Gastrocnemius medialis (tissue), 4 donors: ENCODE data around the gene TFDP1.

Experiments used
- POLR2A ChIP-seq, 2 donors: fragments of 450-650 bp; IDR thresholded peaks; one replicate each; pipeline ENCODE4 v1.6.1; 2017; ENCODE audit warnings: antibody characterized with exemption in 2 of 2, mild to moderate bottlenecking in 2 of 2, moderate library complexity in 2 of 2
- TF ChIP-seq, protein P1 (sequence below), 5 experiments: fragments of 450-650 bp in 3 of 5; fragments of 200-600 bp in 2 of 5; sonication (generic) in 2 of 5; IDR thresholded peaks in 4 of 5; conservative IDR thresholded peaks in 1 of 5; 1 replicate in 4 of 5; 2 replicates in 1 of 5; pipeline ENCODE4 v1.5.1; 2016 to 2019; ENCODE audit warnings: antibody characterized with exemption in 5 of 5, mild to moderate bottlenecking in 3 of 5, moderate library complexity in 3 of 5

DNA sequence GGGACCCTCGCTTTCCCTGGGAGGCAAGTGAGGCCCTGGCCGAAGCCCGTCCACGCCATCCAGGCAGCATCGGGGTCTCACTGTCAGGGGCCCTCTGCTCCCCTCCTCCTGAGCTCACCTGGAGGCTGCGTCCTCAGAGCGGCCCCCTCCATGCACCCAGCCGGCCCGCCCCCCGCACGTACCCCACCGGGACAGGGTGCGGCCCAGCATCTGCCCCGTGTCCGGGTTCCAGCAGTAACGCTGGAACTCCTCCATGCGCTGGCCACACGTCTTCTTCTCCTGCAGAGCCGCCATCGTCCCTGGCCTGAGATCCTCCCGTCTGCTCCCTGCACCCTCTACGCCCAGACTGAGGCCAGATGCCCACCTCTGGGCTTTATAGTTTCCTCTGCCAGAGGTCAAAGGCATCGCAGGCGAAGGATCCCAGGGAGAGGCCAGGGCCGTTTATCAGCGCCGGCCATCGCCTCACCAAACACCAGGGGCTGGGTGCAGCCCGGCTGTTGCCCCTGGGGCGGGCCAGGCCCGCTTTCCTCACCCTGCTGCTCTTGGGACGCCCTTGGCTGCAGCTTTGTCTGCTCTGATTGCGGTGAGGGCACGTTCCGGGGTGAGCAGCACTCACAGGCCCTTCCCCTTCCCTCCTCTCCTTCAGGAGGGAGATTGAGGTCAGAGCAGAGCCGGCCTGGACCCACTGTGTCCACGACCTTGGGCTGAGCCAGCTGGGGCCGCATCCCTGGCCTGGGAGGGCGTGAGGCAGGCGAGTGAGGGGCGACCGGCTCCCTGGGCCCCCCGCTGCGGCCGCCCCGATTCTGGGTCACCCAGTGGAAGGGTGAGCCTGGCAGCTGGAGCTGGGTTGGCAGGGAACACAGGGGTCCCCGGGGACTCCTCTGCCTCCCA, 73.5 kb downstream of the TFDP1 start, which contains the start of gene ATP4B:
- TF ChIP-seq, protein P1, sequence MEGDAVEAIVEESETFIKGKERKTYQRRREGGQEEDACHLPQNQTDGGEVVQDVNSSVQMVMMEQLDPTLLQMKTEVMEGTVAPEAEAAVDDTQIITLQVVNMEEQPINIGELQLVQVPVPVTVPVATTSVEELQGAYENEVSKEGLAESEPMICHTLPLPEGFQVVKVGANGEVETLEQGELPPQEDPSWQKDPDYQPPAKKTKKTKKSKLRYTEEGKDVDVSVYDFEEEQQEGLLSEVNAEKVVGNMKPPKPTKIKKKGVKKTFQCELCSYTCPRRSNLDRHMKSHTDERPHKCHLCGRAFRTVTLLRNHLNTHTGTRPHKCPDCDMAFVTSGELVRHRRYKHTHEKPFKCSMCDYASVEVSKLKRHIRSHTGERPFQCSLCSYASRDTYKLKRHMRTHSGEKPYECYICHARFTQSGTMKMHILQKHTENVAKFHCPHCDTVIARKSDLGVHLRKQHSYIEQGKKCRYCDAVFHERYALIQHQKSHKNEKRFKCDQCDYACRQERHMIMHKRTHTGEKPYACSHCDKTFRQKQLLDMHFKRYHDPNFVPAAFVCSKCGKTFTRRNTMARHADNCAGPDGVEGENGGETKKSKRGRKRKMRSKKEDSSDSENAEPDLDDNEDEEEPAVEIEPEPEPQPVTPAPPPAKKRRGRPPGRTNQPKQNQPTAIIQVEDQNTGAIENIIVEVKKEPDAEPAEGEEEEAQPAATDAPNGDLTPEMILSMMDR (IDR thresholded peaks at IDR 0.05 in 4 of 5, conservative IDR thresholded peaks at IDR 0.05 in 1 of 5), result no peak
- TF ChIP-seq POLR2A (IDR thresholded peaks at IDR 0.05), result no peak
